ENCODE results near the gene TRMT112.

Gene TRMT112

GRCh38 chr11:64294774-64295173 lies 22.6 kb downstream of the TRMT112 start:
- TF ChIP-seq REST (IDR thresholded peaks at IDR 0.05; ENCODE audit: insufficient read depth in 1 of 2, low read depth in 2 of 2, low read length in 2 of 2): no peak
- TF ChIP-seq FOXP2 (optimal IDR thresholded peaks at IDR 0.05; ENCODE audit: borderline replicate concordance, extremely low read depth, extremely low read length, insufficient read depth): no peak
- no peak for TF ChIP-seq TAF1 (IDR thresholded peaks at IDR 0.05; ENCODE audit: borderline replicate concordance, insufficient read depth, low read length)
- no peak for TF ChIP-seq SIN3A (IDR thresholded peaks at IDR 0.05; ENCODE audit: borderline replicate concordance, insufficient read depth, low read length)
- no peak for TF ChIP-seq POLR2AphosphoS5 (IDR thresholded peaks at IDR 0.05; ENCODE audit: low read depth, low read length)

- no peak for TF ChIP-seq REST (IDR thresholded peaks at IDR 0.05; ENCODE audit: insufficient read depth in 1 of 2, low read depth in 2 of 2, low read length in 2 of 2)
- TF ChIP-seq POLR2AphosphoS5 (IDR thresholded peaks at IDR 0.05; ENCODE audit: low read depth, low read length): no peak
- no peak for TF ChIP-seq SIN3A (IDR thresholded peaks at IDR 0.05; ENCODE audit: borderline replicate concordance, insufficient read depth, low read length)
- no peak for TF ChIP-seq FOXP2 (optimal IDR thresholded peaks at IDR 0.05; ENCODE audit: borderline replicate concordance, extremely low read depth, extremely low read length, insufficient read depth)
- TF ChIP-seq TAF1 (IDR thresholded peaks at IDR 0.05; ENCODE audit: borderline replicate concordance, insufficient read depth, low read length): no peak
Observed at GRCh38 chr11:64292460-64293254, 24.7 kb downstream of the TRMT112 start.

- TF ChIP-seq TAF1 (IDR thresholded peaks at IDR 0.05; ENCODE audit: borderline replicate concordance, insufficient read depth, low read length) (no peak), FOXP2 (optimal IDR thresholded peaks at IDR 0.05; ENCODE audit: borderline replicate concordance, extremely low read depth, extremely low read length, insufficient read depth) (no peak), POLR2AphosphoS5 (IDR thresholded peaks at IDR 0.05; ENCODE audit: low read depth, low read length) (no peak), REST (IDR thresholded peaks at IDR 0.05; ENCODE audit: insufficient read depth in 1 of 2, low read depth in 2 of 2, low read length in 2 of 2) (no peak), SIN3A (IDR thresholded peaks at IDR 0.05; ENCODE audit: borderline replicate concordance, insufficient read depth, low read length) (no peak)
Observed at GRCh38 chr11:64291752-64292459, 25.5 kb downstream of the TRMT112 start.

GRCh38 chr11:64291262-64291751 lies 26.1 kb downstream of the TRMT112 start, which contains the start of gene KCNK4:
TSS of gene KCNK4 (plus strand) at chr11:64291302. CDS start at chr11:64293019, 1,717 bp downstream.
- TF ChIP-seq REST (IDR thresholded peaks at IDR 0.05; ENCODE audit: insufficient read depth in 1 of 2, low read depth in 2 of 2, low read length in 2 of 2) (no peak), POLR2AphosphoS5 (IDR thresholded peaks at IDR 0.05; ENCODE audit: low read depth, low read length) (no peak), FOXP2 (optimal IDR thresholded peaks at IDR 0.05; ENCODE audit: borderline replicate concordance, extremely low read depth, extremely low read length, insufficient read depth) (no peak), TAF1 (IDR thresholded peaks at IDR 0.05; ENCODE audit: borderline replicate concordance, insufficient read depth, low read length) (no peak), SIN3A (IDR thresholded peaks at IDR 0.05; ENCODE audit: borderline replicate concordance, insufficient read depth, low read length) (no peak)

All from PFSK-1 (cell line).